Activated CD8-positive, alpha-beta T cell treated with anti-CD3 and anti-CD28 coated beads for 36 hours (primary cell): ENCODE data around the gene PYDC1. TPM values are rescaled to one million over a fixed set of nuclear protein-coding genes. Genes with fewer than 3 reads are reported as not detected.

Source experiments
- ATAC-seq: fragments of 200-7000 bp; cut with Tn5 transposase; one replicate; pipeline ENCODE4 v1.10.0; 2021; ENCODE audit warnings: mild to moderate bottlenecking, moderate library complexity
- CTCF ChIA-PET: fragments of 350-600 bp; sonication (Branson Sonifier 250); formaldehyde crosslinking; loops from one replicate; lab custom pipeline; 2021; ENCODE audit warnings: antibody characterized with exemption; lab: Charles Lee
- POLR2A ChIA-PET: fragments of 350-600 bp; sonication (Branson Sonifier 250); formaldehyde crosslinking; loops from one replicate; lab custom pipeline; 2021; ENCODE audit warnings: antibody characterized with exemption; lab: Charles Lee
- DNase-seq: peaks from one replicate; pipeline ENCODE4 v3.0.0-alpha.2; 2020
- H3K27ac Mint-ChIP-seq: one replicate; pipeline ENCODE4 v1.8.0; 2021; ENCODE audit warnings: mild to moderate bottlenecking, mixed read lengths
- H3K27me3 Mint-ChIP-seq: one replicate; pipeline ENCODE4 v1.8.0; 2021; ENCODE audit warnings: mixed read lengths
- H3K36me3 Mint-ChIP-seq: one replicate; pipeline ENCODE4 v1.8.0; 2021; ENCODE audit warnings: low read depth, mixed read lengths
- H3K4me1 Mint-ChIP-seq: one replicate; pipeline ENCODE4 v1.8.0; 2021; ENCODE audit warnings: low read depth, mixed read lengths
- H3K4me3 Mint-ChIP-seq: one replicate; pipeline ENCODE4 v1.8.0; 2021; ENCODE audit warnings: mild to moderate bottlenecking, moderate library complexity, mixed read lengths
- H3K9me3 Mint-ChIP-seq: one replicate; pipeline ENCODE4 v1.8.0; 2021; ENCODE audit warnings: mixed read lengths
- CTCF ChIP-seq: fragments of 200-600 bp; IDR thresholded peaks from one replicate; pipeline ENCODE4 v1.8.0; 2022; ENCODE audit warnings: antibody characterized with exemption, mild to moderate bottlenecking
- intact Hi-C: fragments of 100-400 bp; cut with micrococcal nuclease; formaldehyde crosslinking; loops from one replicate; pipeline ENCODE4 v1.10.0; 2022
- total RNA-seq, 2 experiments: library from RNA; stranded (reverse); gene quantifications; one replicate each; pipeline ENCODE4 v1.2.3, GENCODE V29; 2021

PYDC1 gene
- total RNA-seq, 2 experiments from 2014 or later: not detected

GRCh38 chr16:31192856-31193642, 23.9 kb downstream of the PYDC1 start:
- Mint-ChIP-seq H3K9me3 (no peaks in the 10 kb centered on the region), H3K27ac (peak overlapping the region; percentile 67), H3K27me3 (no peaks in the 10 kb centered on the region), H3K4me1 (peaks cover 64% of the 10 kb centered on the region), H3K36me3 (peaks cover 81% of the 10 kb centered on the region), H3K4me3 (no peak overlapping the region)
- ATAC-seq (no peak), DNase-seq (no peak)
- no peak for TF ChIP-seq CTCF
- ChIA-PET CTCF (interaction anchor here (0.7 kb wide), 1 partner anchor 42 kb away, joined by 3 read pairs; no protein-coding TSS in a partner anchor), POLR2A (interaction anchor here (0.6 to 17.2 kb wide), 17 partner anchors 8 to 681 kb away, joined by 3 to 482 read pairs (median 4); partner anchors contain the start of genes ARMC5, FUS, ITGAX and PYCARD)
- intact Hi-C loops: no loop called here

- TF ChIP-seq CTCF: no peak
- no peak for ATAC-seq
- Mint-ChIP-seq H3K27ac (peak overlapping the region; percentile 76), H3K4me3 (peak overlapping the region; percentile 31), H3K27me3 (no peaks in the 10 kb centered on the region), H3K4me1 (peaks cover 72% of the 10 kb centered on the region), H3K9me3 (no peaks in the 10 kb centered on the region), H3K36me3 (peaks cover 90% of the 10 kb centered on the region)
- DNase-seq: no peak
- ChIA-PET CTCF (interaction anchor here (0.7 kb wide), 1 partner anchor 43 kb away, joined by 3 read pairs; no protein-coding TSS in a partner anchor), POLR2A (interaction anchor here (0.6 to 17.2 kb wide), 10 partner anchors 10 to 266 kb away, joined by 3 to 482 read pairs (median 5); partner anchors contain the start of genes ARMC5, FUS and PYCARD)
- intact Hi-C loops: no loop called here
Observed at GRCh38 chr16:31191697-31192428, 25.1 kb downstream of the PYDC1 start.

GRCh38 chr16:31190818-31191444, 26.0 kb downstream of the PYDC1 start:
- TF ChIP-seq CTCF: no peak
- ATAC-seq: no peak
- H3K9me3 Mint-ChIP-seq: no peaks in the 10 kb centered on the region
- POLR2A ChIA-PET: interaction anchor here (1.0 to 17.2 kb wide), 8 partner anchors 9 to 687 kb away, joined by 3 to 482 read pairs (median 4); partner anchors contain the start of genes FUS, PYCARD, PYDC1 and ZNF843
- CTCF ChIA-PET: interaction anchor here (0.8 kb wide), 1 partner anchor 99 kb away, joined by 3 read pairs; no protein-coding TSS in a partner anchor
- DNase-seq: no peak
- intact Hi-C loops: no loop called here
- H3K27ac Mint-ChIP-seq: peak overlapping the region; percentile 66
- H3K36me3 Mint-ChIP-seq: peaks cover 91% of the 10 kb centered on the region
- H3K4me3 Mint-ChIP-seq: no peak overlapping the region
- H3K4me1 Mint-ChIP-seq: peaks cover 77% of the 10 kb centered on the region
- H3K27me3 Mint-ChIP-seq: no peaks in the 10 kb centered on the region

GRCh38 chr16:31190061-31190460, 26.9 kb downstream of the PYDC1 start:
- DNase-seq (no peak), ATAC-seq (no peak)
- Mint-ChIP-seq H3K9me3 (no peaks in the 10 kb centered on the region), H3K36me3 (peaks cover 94% of the 10 kb centered on the region), H3K27me3 (no peaks in the 10 kb centered on the region), H3K4me1 (peaks cover 83% of the 10 kb centered on the region), H3K27ac (peak overlapping the region; percentile 66), H3K4me3 (no peak overlapping the region)
- ChIA-PET CTCF (interaction anchor here (0.8 to 1.1 kb wide), 2 partner anchors 12 to 98 kb away, joined by 3 to 4 read pairs; partner anchors contain the start of gene PYCARD), POLR2A (interaction anchor here (0.7 to 17.2 kb wide), 10 partner anchors 9 to 687 kb away, joined by 3 to 482 read pairs (median 3); partner anchors contain the start of genes FUS, PYCARD, PYDC1 and TRIM72)
- intact Hi-C loops: no loop called here
- no peak for TF ChIP-seq CTCF
